H1 (cell line): ENCODE results near the gene SRGAP3. TPM values are rescaled to one million over a fixed set of nuclear protein-coding genes. Genes with fewer than 3 reads are reported as not detected.

Experiments used
- ATF3 ChIP-seq: IDR thresholded peaks from 2 replicates; pipeline ENCODE4 v1.6.1; 2011; ENCODE audit warnings: low read depth, mild to moderate bottlenecking, low read length; ENCODE audit not compliant: insufficient read depth
- BRCA1 ChIP-seq: IDR thresholded peaks from 2 replicates; pipeline ENCODE4 v1.6.1; 2012; ENCODE audit warnings: low read depth, low read length, improper control_type of control experiment
- CBX5 ChIP-seq: fragments of 300-800, 300-1000 bp; sonication (generic); IDR thresholded peaks from 2 replicates; pipeline ENCODE4 v1.7.1; 2016; ENCODE audit warnings: antibody characterized with exemption, low read length, low read depth
- GABPA ChIP-seq: IDR thresholded peaks from 2 replicates; pipeline ENCODE4 v1.6.1; 2011; ENCODE audit warnings: mild to moderate bottlenecking, low read length, moderate library complexity, borderline replicate concordance; ENCODE audit not compliant: insufficient read depth
- SAP30 ChIP-seq: fragments of 300-600 bp; sonication (generic); IDR thresholded peaks from 2 replicates; pipeline ENCODE4 v1.7.1; 2012; ENCODE audit warnings: low read length, moderate library complexity, mild to moderate bottlenecking, inconsistent platforms; ENCODE audit not compliant: insufficient read depth, insufficient replicate concordance
- SIRT6 ChIP-seq: IDR thresholded peaks from one replicate; pipeline ENCODE4 v1.7.1; 2012; ENCODE audit warnings: low read length, inconsistent platforms
- TAF7 ChIP-seq: optimal IDR thresholded peaks from 2 replicates; pipeline ENCODE3; 2011; ENCODE audit warnings: low read depth, mild to moderate bottlenecking, inconsistent platforms, low read length, moderate library complexity, borderline replicate concordance
- TEAD4 ChIP-seq: IDR thresholded peaks from 2 replicates; pipeline ENCODE4 v1.6.1; 2012; ENCODE audit warnings: low read depth, low read length, inconsistent platforms, mixed read lengths
- polyA plus RNA-seq, 7 experiments: library from polyadenylated mRNA; depleted of rRNA in 3 of 7; stranded (reverse) in 5 of 7; unstranded in 2 of 7; fragments of >200 nt in 5 of 7; fragments of 200-250 nt in 2 of 7; gene quantifications; 1 replicate in 5 of 7; 2 replicates in 1 of 7; 4 replicates in 1 of 7; pipeline versions ENCODE4 v1.2.1 to v1.2.3, GENCODE V29; 2011 to 2013; ENCODE audit warnings: missing spikeins in 2 of 7, mixed read lengths in 2 of 7
- total RNA-seq: library from RNA; stranded (reverse); fragmentation: NEBNext Ultra II Directional; extraction: Animal tissue kit (Norgen Biotek cat#: 25700); gene quantifications from 2 replicates; pipeline ENCODE4 v1.2.1, GENCODE V29; 2021

Gene SRGAP3
- total and polyA plus RNA-seq, 2 of the 8 experiments (the other 6 are each of a cell fraction or from before 2014, with no cell fraction given), result 5.8 to 11.4 TPM

- TF ChIP-seq ATF3 (no peak), CBX5 (no peak), TAF7 (no peak), BRCA1 (no peak), SAP30 (no peak), SIRT6 (no peak), GABPA (no peak), TEAD4 (no peak)
- TF ChIP-seq, all 59 proteins: peak for 0
These were observed 54.1 kb downstream of the SRGAP3 start (continued) for GRCh38 chr3:9195390-9195789.
